ENCODE data around the gene APLP1. TPM values are rescaled to one million over a fixed set of nuclear protein-coding genes. Genes with fewer than 3 reads are reported as not detected.
"Not testable (repeated sequence)": the region's sequence is repeated elsewhere in the genome, so short reads cannot be mapped to it uniquely, and the experiment has no call there.

Gene APLP1
- total RNA-seq: not detected

- H3K9me3 ChIP-seq (ENCODE audit: low read depth, low read length): no peaks in the 10 kb centered on the region
- peaks cover 43% of the 10 kb centered on the region for H3K27me3 ChIP-seq (ENCODE audit: insufficient read depth, low read length)
- H3K4me3 ChIP-seq (ENCODE audit: low read length): no peak within 1 kb of the TSS
- peaks cover 19% of the 10 kb centered on the region for H3K4me1 ChIP-seq (ENCODE audit: insufficient read depth, low read length)
Observed at GRCh38 chr19:35868172-35868822, at the start of gene APLP1. APLP1 (plus strand) TSS chr19:35868574; CDS start chr19:35868637, 63 bp downstream.

DNA sequence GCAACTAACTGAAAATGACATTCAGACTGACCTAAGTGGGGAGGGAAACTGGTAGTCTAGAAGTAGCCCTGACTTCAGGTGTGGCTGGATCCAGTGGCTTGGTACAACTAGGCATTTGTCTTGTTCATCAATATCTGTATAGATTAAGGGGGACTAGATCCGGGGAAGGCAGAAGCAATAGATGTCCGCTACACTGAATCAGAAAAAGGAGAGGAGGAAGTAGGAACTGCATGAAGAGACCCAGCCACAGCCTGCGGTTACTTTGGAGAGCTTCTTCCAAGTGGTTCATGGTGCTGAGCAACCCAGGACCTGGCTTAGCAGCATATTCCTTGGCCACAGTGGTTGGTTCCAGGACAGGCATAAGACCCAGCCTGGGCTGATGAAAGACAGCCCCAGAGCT, 45.8 kb upstream of the APLP1 start:
- Histone ChIP-seq H3K4me3 (ENCODE audit: low read length) (no peak overlapping the region), H3K4me1 (ENCODE audit: insufficient read depth, low read length) (no peaks in the 10 kb centered on the region), H3K27me3 (ENCODE audit: insufficient read depth, low read length) (peaks cover 3% of the 10 kb centered on the region), H3K9me3 (ENCODE audit: low read depth, low read length) (no peaks in the 10 kb centered on the region)

GRCh38 chr19:35824150-35824549, 44.2 kb upstream of the APLP1 start:
- Histone ChIP-seq H3K4me1 (ENCODE audit: insufficient read depth, low read length) (no peaks in the 10 kb centered on the region), H3K27me3 (ENCODE audit: insufficient read depth, low read length) (no peaks in the 10 kb centered on the region), H3K9me3 (ENCODE audit: low read depth, low read length) (no peaks in the 10 kb centered on the region), H3K4me3 (ENCODE audit: low read length) (no peak overlapping the region)

- H3K4me1 ChIP-seq (ENCODE audit: insufficient read depth, low read length): no peaks in the 10 kb centered on the region
- no peak overlapping the region for H3K4me3 ChIP-seq (ENCODE audit: low read length)
- no peaks in the 10 kb centered on the region for H3K27me3 ChIP-seq (ENCODE audit: insufficient read depth, low read length)
- no peaks in the 10 kb centered on the region for H3K9me3 ChIP-seq (ENCODE audit: low read depth, low read length)
Observed at GRCh38 chr19:35828692-35829301, 39.6 kb upstream of the APLP1 start.

GRCh38 chr19:35830986-35831385, 37.4 kb upstream of the APLP1 start:
- no peak overlapping the region for H3K4me3 ChIP-seq (ENCODE audit: low read length)
- H3K9me3 ChIP-seq (ENCODE audit: low read depth, low read length): no peaks in the 10 kb centered on the region
- no peaks in the 10 kb centered on the region for H3K27me3 ChIP-seq (ENCODE audit: insufficient read depth, low read length)
- H3K4me1 ChIP-seq (ENCODE audit: insufficient read depth, low read length): no peaks in the 10 kb centered on the region

- no peaks in the 10 kb centered on the region for H3K9me3 ChIP-seq (ENCODE audit: low read depth, low read length)
- H3K4me1 ChIP-seq (ENCODE audit: insufficient read depth, low read length): no peaks in the 10 kb centered on the region
- H3K27me3 ChIP-seq (ENCODE audit: insufficient read depth, low read length): no peaks in the 10 kb centered on the region
- no peak overlapping the region for H3K4me3 ChIP-seq (ENCODE audit: low read length)
Observed at GRCh38 chr19:35832054-35832453, 36.3 kb upstream of the APLP1 start.

DNA sequence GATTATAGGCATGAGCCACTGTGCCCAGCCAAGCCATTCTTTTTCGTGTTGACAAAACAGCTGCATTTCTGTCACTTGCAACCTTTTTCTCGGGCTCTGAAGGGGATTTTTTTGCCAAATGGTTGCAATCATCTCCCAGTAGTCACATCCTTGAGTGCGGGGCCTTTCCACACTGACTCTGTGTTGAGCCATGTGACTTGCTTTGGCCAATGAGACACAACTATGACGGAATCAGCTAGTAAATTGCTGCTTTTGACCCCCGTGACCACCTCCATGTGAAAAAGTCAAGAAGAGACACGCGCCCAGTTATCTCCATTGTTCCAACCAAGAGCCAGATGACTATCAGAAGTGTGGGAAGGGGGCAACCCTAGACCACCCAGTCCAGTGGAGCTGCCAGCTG, 34.4 kb upstream of the APLP1 start:
- Histone ChIP-seq H3K9me3 (ENCODE audit: low read depth, low read length) (no peaks in the 10 kb centered on the region), H3K4me1 (ENCODE audit: insufficient read depth, low read length) (no peaks in the 10 kb centered on the region), H3K4me3 (ENCODE audit: low read length) (no peak overlapping the region), H3K27me3 (ENCODE audit: insufficient read depth, low read length) (no peaks in the 10 kb centered on the region)

DNA sequence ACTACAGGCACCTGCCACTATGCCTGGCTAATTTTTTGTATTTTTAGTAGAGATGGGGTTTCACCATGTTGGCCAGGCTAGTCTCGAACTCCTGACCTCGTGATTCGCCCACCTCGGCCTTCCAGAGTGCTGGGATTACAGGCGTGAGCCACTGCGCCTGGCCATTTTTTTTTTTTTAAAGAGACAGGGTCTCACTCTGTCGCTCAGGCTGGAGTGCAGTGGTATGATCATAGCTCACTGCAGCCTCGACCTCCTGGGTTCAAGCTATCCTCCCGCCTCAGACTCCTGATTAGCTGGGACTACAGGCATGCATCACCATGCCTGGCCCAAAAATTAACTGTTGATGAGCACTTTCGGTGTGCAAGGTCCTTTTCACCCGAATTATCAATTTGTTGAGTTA, 32.3 kb upstream of the APLP1 start:
- H3K9me3 ChIP-seq (ENCODE audit: low read depth, low read length): not testable (repeated sequence)

GRCh38 chr19:35841961-35842595, 26.3 kb upstream of the APLP1 start:
- Histone ChIP-seq H3K9me3 (ENCODE audit: low read depth, low read length) (no peaks in the 10 kb centered on the region), H3K4me1 (ENCODE audit: insufficient read depth, low read length) (peaks cover 7% of the 10 kb centered on the region), H3K27me3 (ENCODE audit: insufficient read depth, low read length) (peaks cover 33% of the 10 kb centered on the region), H3K4me3 (ENCODE audit: low read length) (no peak overlapping the region)

More for the DNA sequence above, 32.3 kb upstream of the APLP1 start:
- H3K4me3 ChIP-seq (ENCODE audit: low read length); H3K4me1 ChIP-seq (ENCODE audit: insufficient read depth, low read length); H3K27me3 ChIP-seq (ENCODE audit: insufficient read depth, low read length): not testable (repeated sequence)

DNA sequence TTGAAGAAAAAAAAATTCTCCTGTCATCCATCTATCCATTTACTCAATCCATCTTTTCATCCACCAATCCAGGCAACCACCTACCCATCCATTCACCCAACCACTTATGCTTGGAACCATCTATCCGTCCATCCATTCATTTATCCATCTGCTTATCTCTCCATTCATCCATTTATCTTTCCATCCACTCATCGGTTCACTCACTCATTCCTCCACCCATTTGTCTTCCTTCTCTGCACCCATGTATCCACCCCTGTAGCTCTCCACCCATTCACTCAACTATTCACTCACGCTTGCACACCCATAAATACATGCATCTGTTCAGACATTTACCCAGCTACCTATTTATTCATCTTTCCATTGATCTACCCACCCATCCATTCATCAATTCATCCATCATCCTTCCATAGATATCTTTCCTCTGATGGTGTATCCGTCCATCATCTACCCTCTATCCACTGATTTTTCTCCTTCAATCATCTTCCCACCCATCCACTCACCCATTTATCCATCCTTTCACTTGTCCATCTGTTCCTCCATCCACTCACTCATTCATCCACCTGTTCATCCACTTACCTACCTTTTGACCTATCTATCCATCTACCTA, 25.6 kb upstream of the APLP1 start:
- Histone ChIP-seq H3K4me1 (ENCODE audit: insufficient read depth, low read length) (peaks cover 7% of the 10 kb centered on the region), H3K9me3 (ENCODE audit: low read depth, low read length) (no peaks in the 10 kb centered on the region), H3K27me3 (ENCODE audit: insufficient read depth, low read length) (peaks cover 33% of the 10 kb centered on the region), H3K4me3 (ENCODE audit: low read length) (no peak overlapping the region)

GRCh38 chr19:35843676-35844481, 24.5 kb upstream of the APLP1 start:
- Histone ChIP-seq H3K9me3 (ENCODE audit: low read depth, low read length) (no peaks in the 10 kb centered on the region), H3K27me3 (ENCODE audit: insufficient read depth, low read length) (peaks cover 33% of the 10 kb centered on the region), H3K4me1 (ENCODE audit: insufficient read depth, low read length) (peaks cover 7% of the 10 kb centered on the region), H3K4me3 (ENCODE audit: low read length) (no peak overlapping the region)

DNA sequence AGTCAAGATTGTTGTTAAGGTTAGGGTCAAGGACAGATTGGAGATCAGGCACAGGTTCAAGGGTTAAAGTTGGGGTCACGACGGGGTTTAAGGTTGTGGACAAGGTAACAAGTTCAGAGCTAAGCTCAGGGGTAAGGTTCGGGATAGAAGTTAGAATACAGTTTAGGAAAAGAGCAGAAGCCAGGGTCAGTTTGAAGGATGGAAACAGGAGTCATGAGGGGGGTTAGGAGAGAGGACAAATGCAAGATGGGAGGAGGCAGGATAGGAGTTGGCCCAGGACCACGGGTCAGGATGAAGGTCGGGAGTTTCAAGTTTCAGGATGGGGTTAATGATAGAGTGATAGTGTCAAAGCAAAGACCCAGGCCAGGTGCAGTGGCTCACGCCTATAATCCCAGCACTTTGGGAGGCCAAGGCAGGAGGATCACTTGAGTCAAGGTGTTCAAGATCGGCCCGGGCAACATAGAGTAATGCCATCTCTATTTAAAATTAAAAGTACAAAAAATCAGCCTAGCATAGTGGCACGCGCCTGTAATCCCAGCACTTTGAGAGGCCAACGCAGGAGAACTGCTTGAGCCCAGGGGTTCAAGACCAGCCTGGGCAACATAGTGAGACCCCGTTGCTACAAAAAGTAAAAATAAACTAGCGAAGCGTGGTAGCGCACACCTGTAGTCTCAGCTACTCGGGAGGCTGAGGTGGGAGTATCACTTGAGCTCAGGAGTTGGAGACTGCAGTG, 23.7 kb upstream of the APLP1 start:
- peaks cover 7% of the 10 kb centered on the region for H3K4me1 ChIP-seq (ENCODE audit: insufficient read depth, low read length)
- no peak overlapping the region for H3K4me3 ChIP-seq (ENCODE audit: low read length)
- H3K27me3 ChIP-seq (ENCODE audit: insufficient read depth, low read length): peaks cover 33% of the 10 kb centered on the region
- no peaks in the 10 kb centered on the region for H3K9me3 ChIP-seq (ENCODE audit: low read depth, low read length)

GRCh38 chr19:35845215-35846037, 22.9 kb upstream of the APLP1 start:
- Histone ChIP-seq H3K4me3 (ENCODE audit: low read length) (no peak overlapping the region), H3K27me3 (ENCODE audit: insufficient read depth, low read length) (peaks cover 33% of the 10 kb centered on the region), H3K9me3 (ENCODE audit: low read depth, low read length) (no peaks in the 10 kb centered on the region), H3K4me1 (ENCODE audit: insufficient read depth, low read length) (peaks cover 7% of the 10 kb centered on the region)
